Sigmoid colon (tissue), 4 donors: ENCODE results near the gene TADA1.

ENCODE experiments used
- POLR2A ChIP-seq, 2 donors: fragments of 450-650 bp; IDR thresholded peaks; one replicate each; pipeline ENCODE4 v1.6.1; 2016; ENCODE audit warnings: antibody characterized with exemption in 2 of 2, mild to moderate bottlenecking in 2 of 2, moderate library complexity in 2 of 2
- POLR2AphosphoS5 ChIP-seq, 4 donors: sonication (generic); formaldehyde crosslinking; IDR thresholded peaks; one replicate each; pipeline ENCODE4 v1.6.1; 2017; ENCODE audit warnings: antibody characterized with exemption in 4 of 4
- TF ChIP-seq, protein P1 (sequence below), 4 experiments: fragments of 450-650 bp in 3 of 4; fragments of 200-600 bp in 1 of 4; IDR thresholded peaks; one replicate each; pipeline ENCODE4 v1.5.1; 2016 to 2019; ENCODE audit warnings: antibody characterized with exemption in 4 of 4, mild to moderate bottlenecking in 3 of 4, moderate library complexity in 2 of 4

DNA sequence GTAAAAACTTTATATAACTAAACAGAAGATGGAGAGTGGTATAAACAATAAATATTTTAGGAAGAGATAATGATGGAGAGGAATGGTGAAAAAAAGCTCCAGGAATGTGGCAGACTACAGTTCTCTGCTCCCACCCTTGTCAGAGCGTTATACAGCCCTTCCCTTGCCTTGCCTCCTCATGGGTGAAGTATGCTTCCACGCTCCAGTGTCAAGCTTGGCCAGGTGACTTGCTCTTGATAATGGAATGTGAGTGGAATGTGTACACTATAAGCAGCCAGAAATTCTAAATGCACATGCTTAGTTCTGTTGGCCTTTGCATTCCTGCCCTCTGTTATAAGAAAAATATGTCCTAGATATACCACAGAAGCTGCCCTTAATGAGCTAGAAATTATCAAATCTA lies 61.5 kb downstream of the TADA1 start:
- no peak for TF ChIP-seq POLR2AphosphoS5 (IDR thresholded peaks at IDR 0.05)
- TF ChIP-seq, protein P1, sequence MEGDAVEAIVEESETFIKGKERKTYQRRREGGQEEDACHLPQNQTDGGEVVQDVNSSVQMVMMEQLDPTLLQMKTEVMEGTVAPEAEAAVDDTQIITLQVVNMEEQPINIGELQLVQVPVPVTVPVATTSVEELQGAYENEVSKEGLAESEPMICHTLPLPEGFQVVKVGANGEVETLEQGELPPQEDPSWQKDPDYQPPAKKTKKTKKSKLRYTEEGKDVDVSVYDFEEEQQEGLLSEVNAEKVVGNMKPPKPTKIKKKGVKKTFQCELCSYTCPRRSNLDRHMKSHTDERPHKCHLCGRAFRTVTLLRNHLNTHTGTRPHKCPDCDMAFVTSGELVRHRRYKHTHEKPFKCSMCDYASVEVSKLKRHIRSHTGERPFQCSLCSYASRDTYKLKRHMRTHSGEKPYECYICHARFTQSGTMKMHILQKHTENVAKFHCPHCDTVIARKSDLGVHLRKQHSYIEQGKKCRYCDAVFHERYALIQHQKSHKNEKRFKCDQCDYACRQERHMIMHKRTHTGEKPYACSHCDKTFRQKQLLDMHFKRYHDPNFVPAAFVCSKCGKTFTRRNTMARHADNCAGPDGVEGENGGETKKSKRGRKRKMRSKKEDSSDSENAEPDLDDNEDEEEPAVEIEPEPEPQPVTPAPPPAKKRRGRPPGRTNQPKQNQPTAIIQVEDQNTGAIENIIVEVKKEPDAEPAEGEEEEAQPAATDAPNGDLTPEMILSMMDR (IDR thresholded peaks at IDR 0.05), result no peak
- no peak for TF ChIP-seq POLR2A (IDR thresholded peaks at IDR 0.05)
